AG04450 (cell line): Measurements from ENCODE around the gene TBCD. TPM values are rescaled to one million over a fixed set of nuclear protein-coding genes. Genes with fewer than 3 reads are reported as not detected.

Source experiments
- CTCF ChIA-PET: fragments of 300-600, 350-600 bp; formaldehyde crosslinking; extraction: SDS; loops from one replicate; lab custom pipeline; 2022; ENCODE audit warnings: antibody characterized with exemption, inconsistent platforms; lab: Charles Lee
- POLR2A ChIA-PET: fragments of 350-600 bp; formaldehyde crosslinking; extraction: SDS; loops from one replicate; lab custom pipeline; 2021; ENCODE audit warnings: antibody characterized with exemption, inconsistent platforms; lab: Yijun Ruan, JAX
- DNase-seq: peaks from one replicate; pipeline ENCODE4 v3.0.0-alpha.2; 2011; ENCODE audit warnings: low read depth, low spot score
- H3K27ac ChIP-seq: one replicate; pipeline ENCODE4 v1.5.1; 2012; ENCODE audit warnings: low read depth, low read length, control low read depth
- H3K27me3 ChIP-seq: one replicate; pipeline ENCODE4 v1.6.0; 2012; ENCODE audit warnings: low read length; ENCODE audit not compliant: control insufficient read depth, insufficient read depth
- H3K4me3 ChIP-seq: 2 replicates; pipeline ENCODE4 v1.5.1; 2011; ENCODE audit warnings: mild to moderate bottlenecking, low read depth, low read length, control low read depth
- H3K9me3 ChIP-seq: 2 replicates; pipeline ENCODE4 v1.5.1; 2012; ENCODE audit warnings: low read length; ENCODE audit not compliant: control insufficient read depth, insufficient read depth
- polyA plus RNA-seq: library from polyadenylated mRNA; depleted of rRNA; stranded (reverse); fragments of >200 nt; gene quantifications from 2 replicates; pipeline ENCODE4 v1.2.3, GENCODE V29; 2011
- TF ChIP-seq, protein P1 (sequence below): IDR thresholded peaks from 2 replicates; pipeline ENCODE4 v1.5.1; 2011; ENCODE audit warnings: low read depth, low read length, control low read depth, inconsistent platforms

Gene TBCD
- polyA plus RNA-seq, 1 experiment: 28.5 TPM

DNA sequence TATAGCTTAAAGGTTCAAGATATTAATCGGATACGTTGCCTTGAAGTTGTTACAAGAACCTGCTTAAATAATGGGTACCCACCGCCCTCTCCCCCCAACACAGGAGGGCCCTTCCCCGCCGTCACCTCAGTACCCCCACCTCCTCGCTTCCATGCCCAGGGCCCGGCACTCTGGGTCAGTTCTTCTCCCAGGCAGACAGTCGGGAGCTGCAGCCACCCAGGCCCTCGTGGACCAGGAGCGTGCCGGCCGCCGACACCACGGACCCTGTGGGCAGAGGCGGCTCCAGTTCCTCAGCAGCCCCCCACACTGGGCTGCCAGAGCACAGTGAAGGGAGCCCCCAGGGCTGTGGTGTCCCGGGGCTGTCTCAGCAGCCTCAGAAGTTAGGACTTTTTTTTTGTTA is 168.8 kb downstream of the TBCD start:
- TF ChIP-seq, protein P1, sequence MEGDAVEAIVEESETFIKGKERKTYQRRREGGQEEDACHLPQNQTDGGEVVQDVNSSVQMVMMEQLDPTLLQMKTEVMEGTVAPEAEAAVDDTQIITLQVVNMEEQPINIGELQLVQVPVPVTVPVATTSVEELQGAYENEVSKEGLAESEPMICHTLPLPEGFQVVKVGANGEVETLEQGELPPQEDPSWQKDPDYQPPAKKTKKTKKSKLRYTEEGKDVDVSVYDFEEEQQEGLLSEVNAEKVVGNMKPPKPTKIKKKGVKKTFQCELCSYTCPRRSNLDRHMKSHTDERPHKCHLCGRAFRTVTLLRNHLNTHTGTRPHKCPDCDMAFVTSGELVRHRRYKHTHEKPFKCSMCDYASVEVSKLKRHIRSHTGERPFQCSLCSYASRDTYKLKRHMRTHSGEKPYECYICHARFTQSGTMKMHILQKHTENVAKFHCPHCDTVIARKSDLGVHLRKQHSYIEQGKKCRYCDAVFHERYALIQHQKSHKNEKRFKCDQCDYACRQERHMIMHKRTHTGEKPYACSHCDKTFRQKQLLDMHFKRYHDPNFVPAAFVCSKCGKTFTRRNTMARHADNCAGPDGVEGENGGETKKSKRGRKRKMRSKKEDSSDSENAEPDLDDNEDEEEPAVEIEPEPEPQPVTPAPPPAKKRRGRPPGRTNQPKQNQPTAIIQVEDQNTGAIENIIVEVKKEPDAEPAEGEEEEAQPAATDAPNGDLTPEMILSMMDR: no peak
- H3K27ac ChIP-seq: no peak overlapping the region
- peaks cover 6% of the 10 kb centered on the region; the same call in 1 of the 2 replicates for H3K9me3 ChIP-seq
- CTCF ChIA-PET: interaction anchor here (0.9 kb wide), 1 partner anchor 139 kb away, joined by 3 read pairs; no protein-coding TSS in a partner anchor
- H3K4me3 ChIP-seq: no peak overlapping the region
- POLR2A ChIA-PET: no interaction called here
- H3K27me3 ChIP-seq: no peaks in the 10 kb centered on the region
- DNase-seq: no peak

DNA sequence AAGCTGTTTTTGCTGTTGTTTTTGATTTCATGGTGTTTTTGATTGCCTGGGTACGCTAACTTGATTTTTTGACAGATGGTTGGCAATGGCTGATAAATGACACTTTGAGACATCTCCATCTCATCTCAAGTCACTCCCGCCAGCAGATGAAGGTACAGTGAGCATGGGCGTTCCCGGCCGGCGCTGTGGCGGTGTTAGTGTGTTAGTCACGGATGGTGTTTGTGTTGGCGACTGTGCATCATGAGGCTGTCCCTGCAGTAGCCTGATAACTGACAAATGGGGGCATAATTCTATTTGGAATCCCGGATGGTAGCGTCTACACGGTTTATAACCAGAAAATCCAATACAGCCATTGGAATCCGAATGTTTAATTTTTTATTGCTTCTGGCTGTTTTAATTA is 169.6 kb downstream of the TBCD start:
- H3K4me3 ChIP-seq: no peak overlapping the region
- CTCF ChIA-PET: no interaction called here
- POLR2A ChIA-PET: no interaction called here

DNA sequence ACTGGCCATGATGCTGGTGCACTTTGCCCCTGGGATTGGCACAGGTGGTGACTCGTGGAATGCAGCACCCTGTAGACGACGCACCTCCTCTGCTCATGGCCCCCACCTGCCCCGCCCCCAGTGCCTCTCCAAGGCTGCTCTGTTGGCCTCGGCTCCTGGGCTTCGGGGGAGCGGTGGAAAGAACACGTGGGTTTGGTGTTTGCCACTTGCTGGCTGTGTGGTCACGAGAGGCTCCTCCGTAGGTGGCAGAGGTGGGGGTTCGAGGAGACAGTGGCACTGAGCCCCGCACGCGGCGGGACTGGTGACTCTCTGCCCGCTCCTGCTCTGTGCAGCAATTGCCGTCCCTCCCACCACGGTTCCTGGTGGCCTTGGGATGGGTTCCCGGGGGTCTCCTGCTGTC is 170.8 kb downstream of the TBCD start:
- Histone ChIP-seq H3K27me3 (no peaks in the 10 kb centered on the region), H3K27ac (no peak overlapping the region), H3K4me3 (no peak overlapping the region), H3K9me3 (peaks cover 10% of the 10 kb centered on the region; the same call in 1 of the 2 replicates)
- ChIA-PET POLR2A (no interaction called here), CTCF (no interaction called here)
- no peak for DNase-seq
- TF ChIP-seq, protein P1: no peak

More for the DNA sequence above, 169.6 kb downstream of the TBCD start:
- no peak overlapping the region for H3K27ac ChIP-seq
- no peak for DNase-seq
- H3K27me3 ChIP-seq: no peaks in the 10 kb centered on the region
- peaks cover 6% of the 10 kb centered on the region; the same call in 1 of the 2 replicates for H3K9me3 ChIP-seq
- TF ChIP-seq, protein P1: no peak

DNA sequence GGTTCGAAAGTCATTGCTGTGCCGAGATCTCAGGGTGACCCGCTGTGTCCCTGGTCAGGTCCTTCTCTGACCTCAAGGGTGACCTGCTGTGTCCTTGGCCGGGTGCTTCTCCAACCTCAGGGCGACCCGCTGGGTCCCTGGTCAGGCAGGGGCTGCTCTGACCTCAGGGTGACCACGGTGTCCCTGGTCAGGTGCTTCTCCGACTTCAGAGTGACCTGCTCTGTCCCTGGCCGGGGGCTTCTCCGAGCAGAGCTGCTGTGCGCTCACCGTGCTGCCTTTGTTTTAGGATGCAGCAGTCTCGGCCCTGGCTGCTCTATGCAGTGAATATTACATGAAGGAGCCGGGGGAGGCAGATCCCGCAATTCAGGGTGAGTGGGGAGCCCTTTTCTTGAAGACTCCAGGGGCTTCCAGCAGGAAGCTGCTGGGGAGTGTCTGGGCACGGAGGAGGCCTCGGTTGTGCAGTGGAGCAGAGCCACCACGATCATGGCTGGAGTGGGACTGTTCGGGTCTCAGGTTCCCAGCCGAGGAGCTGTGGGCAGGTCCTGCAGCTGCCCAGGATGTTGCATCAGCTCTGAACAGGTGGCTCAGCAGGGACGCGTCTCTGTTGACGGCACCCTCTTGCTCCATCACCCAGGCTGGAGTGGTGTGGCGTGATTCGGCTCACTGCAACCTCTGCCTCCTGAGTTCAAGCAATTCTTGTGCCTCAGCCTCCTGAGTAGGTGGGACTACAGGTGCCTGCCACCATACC is 171.7 kb downstream of the TBCD start:
- ChIA-PET POLR2A (no interaction called here), CTCF (no interaction called here)
- peaks cover 10% of the 10 kb centered on the region; the same call in 1 of the 2 replicates for H3K9me3 ChIP-seq
- no peaks in the 10 kb centered on the region for H3K27me3 ChIP-seq
- TF ChIP-seq, protein P1: no peak
- H3K4me3 ChIP-seq: no peak overlapping the region
- H3K27ac ChIP-seq: no peak overlapping the region
- DNase-seq: no peak

DNA sequence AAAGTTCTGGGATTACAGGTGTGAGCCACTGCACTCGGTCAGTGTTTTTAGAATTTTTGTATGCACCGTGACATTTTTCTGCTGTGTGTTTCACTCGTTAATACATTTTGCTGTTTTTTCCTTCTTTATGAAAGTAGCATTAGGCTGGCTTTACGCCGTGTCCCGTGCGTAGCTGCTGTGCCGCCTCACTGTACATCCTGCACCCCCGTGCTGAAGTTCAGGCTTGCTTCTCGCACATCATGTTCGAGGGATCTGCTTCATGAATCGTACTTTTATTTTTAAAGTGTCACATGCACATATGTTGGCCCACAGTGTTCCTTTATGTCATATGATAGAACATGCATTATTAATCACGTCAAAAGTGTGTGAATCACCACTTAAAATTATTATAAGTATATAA is 172.3 kb downstream of the TBCD start:
- POLR2A ChIA-PET: no interaction called here

More for the DNA sequence above, 172.3 kb downstream of the TBCD start:
- DNase-seq: no peak
- Histone ChIP-seq H3K4me3 (no peak overlapping the region), H3K9me3 (peaks cover 14% of the 10 kb centered on the region; the same call in 1 of the 2 replicates), H3K27ac (no peak overlapping the region), H3K27me3 (no peaks in the 10 kb centered on the region)
- TF ChIP-seq, protein P1: no peak
- CTCF ChIA-PET: no interaction called here
